AG08395 (cell line): ENCODE measurements around the gene EFCAB10.

Source experiments
- DNase-seq: peaks from one replicate; pipeline ENCODE4 v3.0.0; 2012; ENCODE audit warnings: mixed read lengths, low spot score

The EFCAB10 gene, protein sequence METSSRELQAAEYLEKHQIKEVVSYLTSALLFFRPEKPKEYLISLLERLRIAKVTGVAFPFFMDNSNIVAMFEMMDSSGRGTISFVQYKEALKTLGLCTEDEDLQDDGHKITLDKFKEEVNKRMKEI

GRCh38 chr7:105581066-105581811 lies at the start of gene EFCAB10:
Gene EFCAB10 (minus strand): TSS chr7:105581493. CDS start chr7:105581463, 30 bp downstream.
- peak; percentile 82 for DNase-seq

DNA sequence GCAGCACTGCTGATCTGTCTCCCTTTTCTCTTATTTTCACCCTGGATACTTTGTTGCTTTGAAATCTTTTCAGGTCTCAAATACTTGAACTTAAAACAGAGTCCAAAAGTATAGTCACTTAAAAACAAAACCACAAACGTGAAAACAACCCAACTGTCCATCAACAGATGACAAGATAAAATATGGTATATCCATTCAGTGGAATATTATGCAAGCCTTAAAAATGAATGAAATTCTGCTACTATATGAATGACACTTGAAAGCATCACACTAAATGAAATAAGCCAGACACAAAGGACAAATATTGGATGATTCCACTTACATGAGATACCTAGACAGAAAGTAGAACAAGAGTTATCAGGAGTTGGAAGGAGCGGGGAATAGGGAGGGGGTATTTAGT lies 44.7 kb upstream of the EFCAB10 start:
- DNase-seq: no peak

- DNase-seq: no peak
Observed at GRCh38 chr7:105623906-105624305, 42.6 kb upstream of the EFCAB10 start.

DNA sequence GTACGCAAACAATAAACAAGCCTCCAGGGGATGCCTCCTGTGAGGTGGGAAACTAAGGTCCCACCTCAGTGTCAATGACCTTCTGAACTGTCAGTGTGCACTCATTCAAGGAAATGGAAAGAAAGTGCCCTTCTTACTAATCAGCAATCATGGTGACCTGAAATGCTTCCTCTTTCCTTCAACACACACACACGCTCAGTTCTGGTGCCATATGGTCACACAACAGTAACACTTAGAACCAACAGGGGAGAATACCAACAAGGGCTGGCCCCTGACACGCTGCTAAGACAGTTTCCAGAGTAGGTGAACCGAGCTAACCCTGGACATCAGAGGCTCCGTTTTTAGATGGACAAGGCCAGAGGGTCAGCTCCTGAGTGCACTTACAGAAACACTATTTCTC lies 42.1 kb upstream of the EFCAB10 start:
- DNase-seq: no peak

- no peak for DNase-seq
Observed at GRCh38 chr7:105622106-105622731, 40.9 kb upstream of the EFCAB10 start.

- DNase-seq: peak; percentile 83
Observed at GRCh38 chr7:105621617-105622016, 40.3 kb upstream of the EFCAB10 start.

- DNase-seq: no peak
Observed at GRCh38 chr7:105621176-105621575, 39.9 kb upstream of the EFCAB10 start.

DNA sequence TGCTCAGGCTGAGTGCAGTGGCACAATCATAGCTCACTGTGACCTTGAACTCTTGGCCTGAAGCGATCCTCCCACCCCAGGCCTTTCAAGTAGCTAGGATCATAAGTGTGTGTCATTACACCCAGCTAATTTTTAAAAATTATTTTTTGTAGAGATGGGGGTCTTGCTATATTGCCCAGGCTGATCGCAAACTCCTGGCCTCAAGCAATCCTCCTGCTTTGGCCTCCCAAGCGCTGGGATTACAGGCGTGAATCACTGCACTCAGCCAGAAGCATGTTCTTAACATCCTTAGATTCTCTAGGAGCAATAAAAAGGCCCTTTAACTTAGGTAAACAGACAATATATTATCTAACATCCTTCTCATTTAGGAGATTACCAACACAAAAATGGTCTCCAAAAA lies 38.3 kb upstream of the EFCAB10 start:
- no peak for DNase-seq

- no peak for DNase-seq
Observed at GRCh38 chr7:105618016-105618296, 36.7 kb upstream of the EFCAB10 start.

GRCh38 chr7:105617280-105618015 lies 36.2 kb upstream of the EFCAB10 start:
- no peak for DNase-seq

- DNase-seq: no peak
Observed at GRCh38 chr7:105614341-105614840, 33.1 kb upstream of the EFCAB10 start.

DNA sequence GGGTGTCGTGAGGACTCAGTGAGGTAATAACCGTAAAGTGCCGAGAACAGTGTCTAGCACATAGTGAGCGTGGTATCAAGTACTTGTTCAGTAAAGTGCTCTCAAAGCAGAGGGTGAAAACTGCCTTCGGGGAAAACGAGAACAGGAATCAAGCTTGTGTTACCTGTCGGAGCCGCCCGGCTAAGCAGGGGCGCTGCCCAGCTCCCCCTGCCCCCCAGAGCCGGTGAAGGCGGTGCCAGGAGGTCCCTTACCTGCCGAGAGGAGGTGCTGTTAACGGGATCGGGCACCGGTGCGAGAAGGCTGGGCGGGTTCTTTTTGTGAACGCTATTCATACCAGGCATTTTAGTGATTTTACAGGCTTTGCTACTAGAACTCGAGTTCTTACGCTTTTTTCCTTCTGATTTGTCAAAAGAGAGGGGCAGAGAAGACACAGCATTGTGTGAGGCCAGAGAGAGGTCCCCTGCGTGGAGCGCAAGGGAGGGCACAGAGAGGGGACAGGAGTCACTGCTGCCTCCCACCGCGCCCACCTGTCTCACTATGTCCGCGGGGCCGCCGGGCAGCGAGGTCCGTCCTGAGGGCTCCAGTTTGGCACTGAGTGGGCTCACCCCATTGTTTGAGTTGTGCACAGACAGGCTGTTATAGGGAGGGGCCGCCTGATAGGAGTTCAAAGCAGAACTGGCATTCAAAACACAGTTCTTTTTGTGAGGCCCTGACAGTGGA lies 32.5 kb upstream of the EFCAB10 start:
- no peak for DNase-seq

GRCh38 chr7:105612806-105613205 lies 31.5 kb upstream of the EFCAB10 start:
- DNase-seq: no peak

- DNase-seq: no peak
Observed at GRCh38 chr7:105611856-105612775, 30.8 kb upstream of the EFCAB10 start.

DNA sequence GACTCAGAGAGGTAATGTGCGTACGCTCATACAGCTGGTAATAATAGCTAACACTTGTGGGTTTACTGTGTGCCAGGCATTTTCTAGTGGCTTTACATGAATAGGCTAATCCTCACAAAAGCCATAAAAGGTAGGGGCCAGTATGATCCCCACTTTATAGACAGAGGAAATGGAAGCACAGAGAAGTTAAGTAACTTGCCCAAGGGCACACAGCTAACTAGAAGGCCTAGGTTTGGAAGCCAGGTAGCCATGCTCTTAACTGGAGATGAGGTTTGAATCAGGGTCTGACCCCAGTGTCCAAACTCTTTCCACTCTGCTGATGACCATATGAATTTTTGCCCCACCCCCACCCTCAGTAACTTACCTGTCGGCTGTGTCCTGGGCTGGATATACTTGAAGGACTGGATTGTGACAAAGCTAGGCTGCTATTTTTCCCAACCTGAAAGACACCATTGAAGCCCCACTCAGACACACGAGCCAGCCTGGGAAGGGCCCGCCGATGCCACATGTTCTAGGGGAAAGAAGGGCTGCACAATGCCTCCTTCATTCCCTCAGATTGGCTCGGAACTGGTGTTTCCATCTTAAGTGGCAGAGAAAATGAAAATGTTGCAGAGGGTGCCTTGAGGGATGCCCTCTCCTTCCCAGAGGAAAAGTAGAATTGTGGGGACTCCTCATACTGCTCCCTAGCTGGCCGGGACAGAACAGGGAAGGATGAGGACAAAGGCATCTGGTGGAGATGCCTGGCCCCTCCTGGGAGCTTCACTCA lies 29.1 kb upstream of the EFCAB10 start:
- DNase-seq: no peak

DNA sequence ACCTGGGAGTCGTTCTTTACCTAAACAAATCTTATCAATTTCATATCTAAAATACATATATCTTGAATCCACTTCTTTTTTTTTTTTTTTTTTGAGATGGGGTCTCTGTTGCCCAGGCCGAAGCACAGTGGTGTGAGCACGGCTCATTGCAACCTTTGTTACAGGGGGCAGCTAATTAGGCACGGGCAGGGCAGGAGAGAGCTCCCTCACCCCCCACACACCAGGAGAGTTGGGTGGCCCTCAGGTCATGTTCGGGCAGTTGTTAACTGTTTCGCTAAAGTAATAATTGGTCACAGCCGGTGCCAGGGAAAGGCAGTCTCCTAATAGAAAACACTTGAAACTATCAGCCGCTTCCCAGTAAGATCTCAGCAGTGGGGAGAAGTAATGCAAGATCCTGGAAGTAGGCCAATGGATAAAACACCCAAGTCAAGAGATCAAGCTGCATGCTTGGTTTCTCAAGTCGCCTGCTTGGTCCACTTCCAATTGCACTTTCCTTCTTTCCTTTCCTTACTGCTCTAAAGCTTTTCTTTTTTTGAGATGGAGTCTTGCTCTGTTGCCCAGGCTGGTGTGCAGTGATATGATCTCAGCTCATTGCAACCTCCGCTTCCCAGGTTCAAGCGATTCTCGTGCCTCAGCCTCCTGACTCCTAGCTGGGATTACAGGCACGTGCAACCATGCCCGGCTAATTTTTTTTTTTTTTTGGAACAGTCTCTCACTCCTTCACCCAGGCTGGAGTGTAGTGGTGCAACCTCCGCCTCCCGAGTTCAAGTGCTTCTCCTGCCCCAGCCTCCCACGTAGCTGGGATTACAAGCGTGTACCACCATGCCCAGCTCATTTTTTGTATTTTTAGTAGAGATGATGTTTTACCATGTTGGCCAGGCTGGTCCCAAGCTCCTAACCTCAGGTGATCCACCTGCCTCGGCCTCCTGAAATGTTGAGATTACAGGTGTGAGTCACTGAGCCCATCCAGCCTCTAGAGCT lies 21.3 kb upstream of the EFCAB10 start:
- DNase-seq: peak; percentile 28

- DNase-seq: peak; percentile 25
Observed at GRCh38 chr7:105600720-105601550, 19.6 kb upstream of the EFCAB10 start.

GRCh38 chr7:105599551-105599950 lies 18.3 kb upstream of the EFCAB10 start:
- no peak for DNase-seq
